DOHH2 (cell line): ENCODE measurements around the gene CEP78.

Experiments
- EZH2phosphoT487 ChIP-seq: fragments of 200-600 bp; sonication (generic); IDR thresholded peaks from 2 replicates; pipeline ENCODE4 v1.6.1; 2017; ENCODE audit warnings: borderline replicate concordance, mild to moderate bottlenecking, antibody characterized with exemption, low read length, moderate library complexity, mixed read lengths
- TF ChIP-seq, protein P1 (sequence below): fragments of 200-600 bp; sonication (generic); IDR thresholded peaks from one replicate; pipeline ENCODE4 v1.5.1; 2014; ENCODE audit warnings: antibody characterized with exemption, mild to moderate bottlenecking, low read depth, low read length; ENCODE audit not compliant: poor library complexity, severe bottlenecking

DNA sequence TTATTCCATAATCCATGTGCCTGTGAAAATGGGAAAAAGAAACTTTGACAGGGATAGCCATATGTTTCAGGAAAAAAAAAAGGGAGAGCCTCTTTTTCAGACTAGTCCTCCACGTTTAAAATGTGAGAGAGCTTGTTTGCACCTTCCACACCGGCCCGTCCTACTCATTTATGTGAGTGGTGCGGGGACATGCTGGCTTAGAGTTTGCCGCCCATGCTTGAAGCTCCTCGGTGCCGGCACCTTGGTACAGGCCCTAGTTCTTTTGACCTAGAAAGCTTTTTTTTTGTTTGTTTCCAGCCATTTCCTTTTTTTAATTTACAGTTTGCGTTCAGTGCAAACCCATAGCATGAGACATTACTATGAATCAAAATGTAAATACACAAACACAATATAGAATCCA lies 88.8 kb downstream of the CEP78 start:
- TF ChIP-seq, protein P1, sequence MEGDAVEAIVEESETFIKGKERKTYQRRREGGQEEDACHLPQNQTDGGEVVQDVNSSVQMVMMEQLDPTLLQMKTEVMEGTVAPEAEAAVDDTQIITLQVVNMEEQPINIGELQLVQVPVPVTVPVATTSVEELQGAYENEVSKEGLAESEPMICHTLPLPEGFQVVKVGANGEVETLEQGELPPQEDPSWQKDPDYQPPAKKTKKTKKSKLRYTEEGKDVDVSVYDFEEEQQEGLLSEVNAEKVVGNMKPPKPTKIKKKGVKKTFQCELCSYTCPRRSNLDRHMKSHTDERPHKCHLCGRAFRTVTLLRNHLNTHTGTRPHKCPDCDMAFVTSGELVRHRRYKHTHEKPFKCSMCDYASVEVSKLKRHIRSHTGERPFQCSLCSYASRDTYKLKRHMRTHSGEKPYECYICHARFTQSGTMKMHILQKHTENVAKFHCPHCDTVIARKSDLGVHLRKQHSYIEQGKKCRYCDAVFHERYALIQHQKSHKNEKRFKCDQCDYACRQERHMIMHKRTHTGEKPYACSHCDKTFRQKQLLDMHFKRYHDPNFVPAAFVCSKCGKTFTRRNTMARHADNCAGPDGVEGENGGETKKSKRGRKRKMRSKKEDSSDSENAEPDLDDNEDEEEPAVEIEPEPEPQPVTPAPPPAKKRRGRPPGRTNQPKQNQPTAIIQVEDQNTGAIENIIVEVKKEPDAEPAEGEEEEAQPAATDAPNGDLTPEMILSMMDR, result no peak
- no peak for TF ChIP-seq EZH2phosphoT487
